ENCODE results near the gene ASAH2B.

Gene ASAH2B

GRCh38 chr10:50798297-50798696, 58.6 kb downstream of the ASAH2B start:
- no peak for DNase-seq (ENCODE audit: low spot score)

- DNase-seq (ENCODE audit: low spot score): no peak
Observed at GRCh38 chr10:50799595-50799994, 59.9 kb downstream of the ASAH2B start.

DNA sequence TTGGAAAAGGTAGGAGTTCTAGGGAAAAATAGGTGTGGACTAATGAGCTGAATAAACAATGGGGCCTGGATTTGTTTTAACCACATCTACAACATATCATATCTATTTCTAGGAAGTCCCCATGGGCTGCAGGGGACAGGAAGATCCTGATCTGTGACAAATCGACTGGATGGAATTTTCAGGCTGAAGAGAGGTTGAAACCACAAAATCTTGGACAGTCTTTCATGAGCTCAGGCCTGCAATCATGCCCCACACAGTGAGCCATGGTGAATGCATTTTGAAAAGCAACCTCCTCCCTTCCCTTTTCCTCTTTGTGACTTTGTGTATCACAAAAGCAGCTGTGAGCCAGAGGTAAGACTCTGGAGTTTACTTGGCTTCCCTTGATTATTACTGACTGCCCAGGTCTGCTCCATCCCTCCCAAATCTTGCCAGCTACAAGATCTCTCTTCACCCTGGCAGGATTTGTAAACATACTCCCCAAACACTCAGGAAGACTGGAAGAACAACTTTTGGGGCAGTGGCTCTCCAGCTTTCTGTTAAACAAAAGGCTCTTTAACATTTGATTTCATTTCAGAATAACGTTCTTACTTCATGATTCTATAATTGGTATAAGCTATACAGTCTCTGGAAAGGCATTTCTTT, 66.4 kb downstream of the ASAH2B start:
- DNase-seq (ENCODE audit: low spot score): no peak

- DNase-seq (ENCODE audit: low spot score): no peak
Observed at GRCh38 chr10:50807851-50808776, 68.4 kb downstream of the ASAH2B start.
